ENCODE data around the gene SCG5.
"Not testable (repeated sequence)": the region's sequence is repeated elsewhere in the genome, so short reads cannot be mapped to it uniquely, and the experiment has no call there.

The SCG5 gene, protein sequence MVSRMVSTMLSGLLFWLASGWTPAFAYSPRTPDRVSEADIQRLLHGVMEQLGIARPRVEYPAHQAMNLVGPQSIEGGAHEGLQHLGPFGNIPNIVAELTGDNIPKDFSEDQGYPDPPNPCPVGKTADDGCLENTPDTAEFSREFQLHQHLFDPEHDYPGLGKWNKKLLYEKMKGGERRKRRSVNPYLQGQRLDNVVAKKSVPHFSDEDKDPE

DNA sequence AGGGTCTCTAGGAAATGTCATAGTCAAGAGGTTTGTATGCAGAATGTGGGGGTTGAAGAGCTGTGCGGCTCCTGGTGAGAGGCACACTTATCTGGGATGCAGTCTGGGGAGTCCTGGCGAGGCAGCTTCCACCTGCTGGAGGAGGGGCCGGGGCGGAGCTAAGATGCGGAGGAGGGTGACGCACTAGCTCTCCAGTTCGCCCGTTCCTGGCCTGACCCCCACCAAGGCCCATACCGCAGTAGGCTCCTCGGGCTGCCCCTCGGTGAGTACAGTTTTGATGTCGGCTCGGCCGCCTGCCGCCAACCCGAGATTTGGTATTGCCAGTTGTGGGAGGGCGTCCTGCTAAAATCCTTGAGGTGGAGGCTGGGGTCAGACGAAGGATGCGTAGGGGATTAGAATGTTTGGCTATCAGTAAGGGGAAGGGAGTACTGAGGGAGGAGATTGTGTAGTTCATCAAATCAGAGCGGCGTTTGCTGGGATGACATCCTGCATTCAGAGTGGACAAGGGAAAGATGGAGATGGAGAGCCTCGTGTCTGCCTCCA, at the start of gene SCG5:
TSS of gene SCG5 (plus strand) at position 194 of the 543 bp plus-strand sequence. CDS start 1,883 bp downstream, outside the sequence.
- DNase-seq (ENCODE audit: low read depth): no peak

DNA sequence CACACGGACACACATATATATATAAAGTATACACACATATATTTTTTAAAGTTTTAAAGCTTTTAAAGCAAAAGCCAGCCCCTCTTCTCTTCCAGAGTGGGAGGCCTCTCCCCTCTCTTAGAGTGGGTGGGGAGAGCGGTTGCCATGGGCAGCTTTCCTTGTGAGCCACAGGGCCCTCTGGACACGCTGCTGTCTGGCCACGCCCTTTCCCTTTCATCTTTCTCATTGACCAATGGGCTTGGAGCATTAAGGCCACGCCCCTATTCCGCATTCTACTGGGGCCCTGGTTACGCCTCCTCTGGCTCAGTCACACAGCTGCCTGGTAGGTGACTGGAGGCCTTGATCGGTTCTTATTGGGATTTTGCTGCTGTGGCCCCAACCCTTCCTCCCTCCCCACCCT, 48.4 kb upstream of the SCG5 start, which contains the start of gene GOLGA8N:
TSS of gene GOLGA8N (plus strand) at position 306 of the 400 bp plus-strand sequence.
- not testable (repeated sequence) for DNase-seq (ENCODE audit: low read depth)

DNA sequence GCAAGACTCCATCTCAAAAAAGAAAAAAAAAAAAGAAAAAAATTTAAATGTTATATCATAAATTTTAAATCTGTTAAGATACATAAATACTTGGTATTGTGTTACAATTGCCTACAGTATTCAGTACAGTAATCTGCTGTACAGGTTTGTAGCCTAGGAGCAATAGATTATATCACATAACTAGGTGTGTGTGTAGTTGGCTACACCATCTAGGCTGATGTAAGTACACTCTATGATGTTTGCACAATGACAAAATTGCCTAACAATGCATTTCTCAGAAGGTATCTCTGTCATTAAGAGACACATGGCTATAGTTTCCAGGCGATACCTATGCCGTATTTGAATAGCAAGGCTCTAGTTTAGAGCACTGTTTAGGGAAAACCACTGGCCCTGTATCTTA, 32.0 kb upstream of the SCG5 start:
- DNase-seq (ENCODE audit: low read depth): not testable (repeated sequence)

DNA sequence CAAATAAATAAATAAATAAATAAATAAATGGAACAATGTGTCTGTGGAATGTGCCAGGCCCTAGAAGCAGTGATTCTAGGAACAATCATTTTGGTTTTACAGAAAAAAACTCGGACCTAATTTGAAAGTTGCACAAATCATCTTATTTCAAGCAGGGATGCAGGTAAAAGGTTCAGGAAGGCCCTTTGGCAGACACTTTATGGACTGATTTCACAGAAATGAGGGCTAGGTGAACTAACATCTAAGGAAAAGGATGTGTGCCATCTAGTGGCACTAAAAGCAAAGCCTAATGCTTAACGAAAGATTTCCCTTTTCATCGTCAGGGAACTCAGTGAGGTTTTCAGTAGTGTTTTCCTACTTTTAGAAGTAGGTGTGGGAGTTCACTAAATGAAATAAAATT, 30.8 kb upstream of the SCG5 start:
- DNase-seq (ENCODE audit: low read depth): peak; percentile 9

DNA sequence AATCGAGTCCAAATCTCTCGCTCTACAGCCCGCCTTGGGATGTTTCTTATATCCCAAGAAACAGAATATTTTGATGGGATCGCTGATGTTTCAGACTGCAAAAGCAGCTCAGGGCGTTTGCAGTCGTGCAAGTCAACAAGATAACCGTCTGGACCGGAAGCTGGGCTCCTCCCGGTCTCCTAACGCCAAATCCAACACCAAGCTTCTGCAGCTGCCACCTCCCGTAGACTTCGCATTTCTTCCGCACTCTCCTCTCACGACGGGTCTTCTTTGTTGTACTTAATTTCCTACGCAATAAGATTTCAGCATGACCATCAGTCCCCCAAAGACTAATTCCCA, 26.8 kb upstream of the SCG5 start:
- DNase-seq (ENCODE audit: low read depth): not testable (repeated sequence)

DNA sequence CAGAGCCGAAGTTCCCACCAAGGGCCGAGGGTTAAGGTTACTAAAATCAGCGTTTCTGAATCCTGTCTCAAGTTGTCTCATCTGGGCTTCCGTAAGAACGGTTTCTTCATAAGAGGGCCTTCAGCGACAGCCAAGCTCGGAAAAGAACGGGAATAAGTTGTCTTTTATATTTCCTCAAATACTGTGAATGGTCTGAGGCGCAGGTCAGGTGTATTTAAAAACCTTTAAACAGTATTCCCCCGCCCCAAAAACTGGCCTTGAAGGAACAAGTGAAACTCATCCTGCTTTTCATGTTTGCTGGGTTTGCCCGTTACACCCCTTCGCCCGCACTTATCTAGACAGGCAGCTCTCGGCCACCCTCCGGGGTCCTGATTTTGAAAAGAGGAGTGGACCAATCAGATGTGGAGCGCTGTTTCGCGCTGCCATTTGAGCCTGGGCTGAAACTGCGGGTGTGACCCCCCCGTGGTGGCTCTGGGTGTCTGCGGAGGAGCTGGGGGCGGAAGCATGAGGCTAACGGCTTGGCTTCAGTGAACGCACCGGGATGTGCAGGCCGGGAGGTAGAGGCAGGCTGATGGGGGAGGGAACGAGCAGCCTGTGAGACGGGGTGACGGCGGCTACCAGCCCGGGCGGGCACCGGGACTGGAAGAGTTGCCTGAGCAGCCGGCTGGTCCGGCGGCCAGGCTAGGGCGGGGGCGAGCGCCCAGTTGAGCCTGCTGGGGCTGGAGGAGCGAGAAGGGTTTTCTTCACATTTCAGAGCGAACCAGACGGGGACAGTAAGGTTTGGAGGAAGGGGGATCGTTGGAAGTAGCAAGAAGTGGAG, 26.2 kb upstream of the SCG5 start, which contains the start of gene ARHGAP11A:
TSS of gene ARHGAP11A (plus strand) at position 454 of the 820 bp plus-strand sequence. CDS start 708 bp downstream, outside the sequence.
- DNase-seq (ENCODE audit: low read depth): peak; percentile 77

DNA sequence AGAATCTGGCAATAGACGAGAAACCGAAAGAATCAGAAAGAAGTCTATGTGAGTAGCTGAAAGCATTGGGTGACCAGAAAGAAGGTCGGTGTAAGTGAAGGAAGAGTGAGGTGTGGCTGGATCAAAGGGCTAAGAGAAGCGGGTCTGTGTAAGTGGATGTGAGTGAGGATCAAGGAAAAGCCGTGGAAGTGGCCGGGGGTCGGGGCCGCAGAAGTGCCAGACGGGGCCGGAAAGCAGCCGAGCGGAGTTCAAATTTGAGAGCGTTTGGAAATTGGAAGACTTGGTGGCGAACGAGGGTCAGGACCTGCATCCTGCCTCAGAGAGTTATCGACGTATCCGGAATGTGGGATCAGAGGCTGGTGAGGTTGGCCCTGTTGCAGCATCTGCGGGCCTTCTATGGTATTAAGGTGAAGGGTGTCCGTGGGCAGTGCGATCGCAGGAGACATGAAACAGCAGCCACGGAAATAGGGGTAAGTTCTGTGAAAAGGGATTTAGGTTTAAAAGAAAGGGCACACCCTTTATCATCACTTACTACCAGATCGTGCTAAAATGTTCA, 25.6 kb upstream of the SCG5 start:
- DNase-seq (ENCODE audit: low read depth): not testable (repeated sequence)

DNA sequence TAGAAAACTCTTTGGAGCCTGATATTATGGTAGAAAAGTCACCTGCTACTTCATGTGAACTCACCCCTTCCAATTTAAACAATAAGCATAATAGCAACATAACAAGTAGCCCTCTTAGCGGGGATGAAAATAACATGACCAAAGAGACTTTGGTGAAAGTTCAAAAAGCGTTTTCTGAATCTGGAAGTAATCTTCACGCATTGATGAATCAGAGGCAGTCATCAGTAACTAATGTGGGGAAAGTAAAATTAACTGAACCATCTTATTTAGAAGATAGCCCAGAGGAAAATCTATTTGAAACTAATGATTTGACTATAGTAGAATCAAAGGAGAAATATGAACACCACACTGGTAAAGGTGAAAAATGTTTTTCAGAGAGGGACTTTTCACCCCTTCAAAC, 5.1 kb upstream of the SCG5 start:
- DNase-seq (ENCODE audit: low read depth): no peak

DNA sequence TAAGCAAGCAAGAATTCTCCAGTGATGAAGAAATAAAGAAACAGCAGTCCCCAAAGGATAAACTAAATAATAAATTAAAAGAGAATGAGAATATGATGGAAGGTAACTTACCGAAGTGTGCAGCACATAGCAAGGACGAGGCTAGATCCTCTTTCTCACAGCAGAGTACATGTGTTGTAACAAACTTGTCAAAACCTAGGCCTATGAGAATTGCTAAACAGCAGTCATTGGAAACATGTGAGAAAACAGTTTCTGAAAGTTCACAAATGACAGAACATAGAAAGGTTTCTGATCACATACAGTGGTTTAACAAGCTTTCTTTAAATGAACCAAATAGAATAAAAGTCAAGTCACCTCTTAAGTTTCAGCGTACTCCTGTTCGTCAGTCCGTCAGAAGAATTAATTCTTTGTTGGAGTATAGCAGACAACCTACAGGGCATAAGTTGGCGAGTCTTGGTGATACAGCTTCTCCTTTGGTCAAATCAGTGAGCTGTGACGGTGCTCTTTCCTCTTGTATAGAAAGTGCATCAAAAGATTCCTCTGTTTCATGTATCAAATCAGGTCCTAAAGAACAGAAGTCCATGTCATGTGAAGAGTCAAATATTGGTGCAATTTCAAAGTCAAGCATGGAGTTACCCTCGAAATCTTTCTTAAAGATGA, 4.5 kb upstream of the SCG5 start:
- no peak for DNase-seq (ENCODE audit: low read depth)

DNA sequence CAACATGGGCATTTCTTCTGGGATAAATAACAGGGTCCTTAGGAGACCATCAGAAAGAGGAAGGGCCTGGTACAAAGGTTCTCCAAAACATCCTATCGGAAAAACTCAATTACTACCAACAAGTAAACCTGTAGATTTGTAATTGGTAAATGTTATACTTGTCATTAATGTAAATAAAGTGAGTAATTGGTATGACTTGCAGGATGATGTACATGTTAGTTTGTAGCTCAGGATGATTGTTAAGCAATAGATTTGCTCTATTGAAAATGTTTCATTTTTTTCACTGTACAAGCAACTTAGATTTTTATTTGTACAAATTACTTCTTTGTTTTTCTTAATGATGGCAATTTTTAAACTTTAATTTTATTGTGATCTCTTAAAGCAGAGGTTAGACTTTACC, 3.8 kb upstream of the SCG5 start:
- no peak for DNase-seq (ENCODE audit: low read depth)

DNA sequence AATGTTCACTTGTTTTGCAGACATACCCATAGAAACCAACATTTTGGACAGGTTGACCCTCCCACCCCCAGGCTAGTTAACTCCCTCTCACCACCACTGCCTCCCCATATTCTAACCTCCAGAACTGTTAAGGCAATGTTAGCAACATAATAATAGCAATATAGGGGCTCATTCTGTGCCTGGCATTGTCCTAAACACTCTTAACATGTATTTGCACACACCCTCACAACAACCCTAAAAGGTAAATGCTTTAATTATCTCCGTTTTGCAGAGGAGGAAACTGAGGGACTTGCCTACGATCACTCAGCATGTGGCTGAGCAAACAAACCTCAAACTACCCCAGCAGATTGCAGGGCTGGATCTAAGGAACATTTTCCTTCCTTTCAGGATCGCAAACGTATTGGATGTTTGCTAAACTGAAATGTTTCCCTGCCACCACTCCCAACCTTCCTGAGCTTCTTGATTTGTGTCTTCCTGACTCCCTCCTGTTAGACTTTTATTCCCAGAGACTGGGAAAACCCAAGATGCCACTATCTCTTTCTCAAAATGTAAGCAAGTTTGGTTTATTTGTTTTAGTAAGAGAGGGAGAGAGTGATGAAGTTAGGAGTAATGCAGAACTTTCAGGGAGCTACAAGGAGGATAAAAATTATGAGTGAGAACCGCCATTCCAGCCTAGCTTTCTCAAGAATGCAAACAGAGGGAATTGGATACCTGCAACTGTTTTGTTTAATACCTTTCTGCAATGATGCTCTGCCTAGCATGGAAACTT, 1.3 kb downstream of the SCG5 start:
- DNase-seq (ENCODE audit: low read depth): no peak

DNA sequence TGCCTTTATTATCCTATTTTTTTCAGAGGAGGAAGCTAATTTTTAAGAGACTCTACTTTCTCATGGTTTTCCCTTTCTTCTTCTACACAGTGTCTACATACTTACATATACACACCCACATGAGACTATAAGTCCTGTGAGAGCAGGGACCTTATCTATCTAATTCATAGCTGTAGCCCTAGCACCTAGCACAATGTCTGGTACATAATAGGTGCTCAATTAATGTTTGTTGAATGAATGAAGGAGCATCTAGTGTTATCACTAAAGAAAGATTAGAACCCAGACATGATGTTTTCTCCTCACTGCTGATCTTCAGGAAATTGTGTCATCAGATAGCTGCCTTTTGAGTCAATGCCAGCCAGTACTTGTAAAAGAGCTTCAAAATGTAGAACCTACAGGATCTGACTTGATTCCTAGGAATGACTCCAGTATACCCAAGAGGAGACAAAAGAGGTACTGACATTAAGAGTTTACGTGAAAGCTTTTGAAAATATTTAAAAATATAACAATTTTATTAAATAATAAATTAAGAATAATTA, 2.5 kb downstream of the SCG5 start:
- no peak for DNase-seq (ENCODE audit: low read depth)

DNA sequence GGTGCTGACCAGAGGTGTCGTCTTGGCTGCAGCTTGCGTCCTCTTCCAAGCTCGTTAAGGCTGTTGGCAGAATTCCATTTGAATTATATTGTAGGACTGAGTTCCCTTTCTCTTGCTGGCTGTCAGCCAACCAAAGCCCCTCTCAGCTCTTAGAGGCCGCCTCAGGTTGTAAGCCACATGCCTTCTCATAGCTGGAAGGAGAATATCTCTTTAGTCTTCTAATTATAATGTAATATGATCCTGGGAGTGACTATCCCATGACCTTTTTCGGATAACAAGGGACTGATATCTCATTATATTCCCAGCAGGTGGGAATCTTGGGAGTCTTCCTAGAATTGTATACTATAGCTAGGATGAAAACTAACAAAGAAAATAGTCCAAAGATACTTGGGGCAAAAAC, 4.8 kb downstream of the SCG5 start:
- no peak for DNase-seq (ENCODE audit: low read depth)

DNA sequence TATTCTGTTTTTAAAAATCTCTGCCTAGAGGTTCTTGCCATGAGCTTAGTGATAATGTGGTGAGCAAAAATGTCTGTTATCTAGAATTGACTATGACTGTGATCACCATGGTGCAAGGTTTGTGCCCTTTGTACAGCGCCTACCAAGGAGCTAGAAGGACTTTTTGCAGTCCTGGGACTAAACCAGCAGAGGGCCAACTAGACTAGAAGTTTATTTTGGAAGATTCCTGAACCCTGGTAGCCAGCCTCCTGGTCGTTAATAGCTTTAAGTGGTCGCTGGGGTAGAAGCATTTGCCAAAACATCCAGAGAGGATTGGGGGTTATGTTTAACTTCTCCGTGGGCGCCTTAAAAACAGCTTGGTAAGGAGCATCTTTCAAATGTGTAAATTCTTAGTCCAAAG, 7.8 kb downstream of the SCG5 start:
- no peak for DNase-seq (ENCODE audit: low read depth)

DNA sequence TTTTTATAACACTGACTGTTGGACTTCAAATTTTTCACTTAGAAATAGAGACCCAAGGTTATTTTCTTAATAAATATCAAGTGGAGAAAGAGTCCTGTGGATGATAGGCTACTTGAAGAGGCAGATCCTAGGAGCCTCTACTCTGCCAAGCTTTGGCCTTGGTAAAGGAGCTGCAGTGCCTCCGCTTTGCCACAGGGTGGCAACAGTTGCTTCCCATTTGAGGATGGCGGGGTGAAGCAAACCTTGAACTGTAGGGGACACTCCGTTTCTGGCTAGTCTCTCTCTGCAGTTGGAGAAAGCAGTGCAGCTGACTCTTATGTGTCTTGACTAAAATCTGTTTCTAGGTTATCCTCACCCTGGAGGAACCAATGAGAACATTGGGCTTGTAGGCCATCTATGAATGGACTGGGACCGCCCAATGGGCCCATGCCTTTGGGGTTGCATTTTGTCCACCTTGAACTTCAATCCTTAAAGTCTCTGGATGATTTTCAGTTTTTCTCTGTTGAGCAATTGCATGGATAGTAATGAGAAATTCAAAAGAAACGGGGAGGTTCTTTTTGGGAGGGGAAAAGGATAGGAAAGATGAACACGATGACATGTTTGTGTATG, 9.8 kb downstream of the SCG5 start:
- peak; percentile 60 for DNase-seq (ENCODE audit: low read depth)

DNA sequence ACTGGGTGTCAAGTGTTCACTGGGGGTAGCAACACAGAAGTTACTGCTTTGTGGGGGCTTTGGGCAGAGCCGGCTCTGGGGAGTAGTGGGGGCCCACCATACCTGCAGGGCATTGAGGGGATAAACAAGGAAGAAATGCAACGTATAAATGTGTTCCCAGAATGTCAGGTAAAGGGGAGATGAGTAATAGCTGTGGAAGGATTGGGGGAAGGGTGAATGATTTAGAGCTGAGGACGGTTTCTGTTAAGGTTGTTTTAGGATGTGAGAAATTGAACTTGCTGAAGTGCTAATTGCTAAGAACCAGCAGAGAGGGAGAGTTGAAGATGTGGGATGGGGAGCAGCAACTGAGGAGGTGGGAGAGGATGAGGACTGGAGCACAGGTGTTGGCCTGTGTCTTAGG, 10.7 kb downstream of the SCG5 start:
- no peak for DNase-seq (ENCODE audit: low read depth)

DNA sequence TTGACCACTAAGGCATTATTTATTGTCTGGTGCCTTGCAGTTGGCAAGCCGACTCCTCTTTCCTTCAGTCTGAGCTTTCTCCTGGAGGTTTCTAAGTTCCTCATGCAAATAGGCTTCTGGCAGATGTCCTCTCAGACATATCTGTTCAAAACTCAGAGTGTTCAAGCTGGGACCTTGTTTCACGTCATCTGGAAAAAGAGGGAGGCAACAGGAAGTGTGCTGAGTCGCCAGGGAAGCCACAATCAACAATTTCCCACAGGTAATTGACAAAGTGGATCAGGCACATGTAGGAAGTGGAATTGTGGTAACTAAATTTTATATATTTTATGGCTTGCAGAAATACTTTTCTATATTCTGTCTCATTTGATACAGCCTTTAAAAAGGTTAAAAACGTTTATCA, 14.6 kb downstream of the SCG5 start:
- DNase-seq (ENCODE audit: low read depth): no peak

DNA sequence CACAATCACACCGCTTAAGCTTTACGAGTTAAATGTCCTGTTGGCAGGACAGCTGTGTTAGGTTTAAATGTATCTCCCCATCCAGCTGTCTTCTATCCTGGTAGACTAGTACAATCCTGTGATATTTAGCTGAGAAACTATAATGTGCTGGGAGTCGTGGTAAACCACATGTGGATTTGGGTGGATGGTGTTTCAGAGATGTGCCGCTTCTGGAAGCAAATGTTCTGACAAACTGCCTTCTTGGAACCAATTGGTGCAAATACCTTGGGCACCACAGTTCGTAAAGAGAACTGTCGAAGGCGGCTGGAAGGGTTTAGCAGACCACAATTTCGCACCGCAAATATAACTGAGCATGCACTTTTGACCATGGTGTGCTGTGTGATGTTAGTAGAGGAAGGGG, 15.0 kb downstream of the SCG5 start:
- DNase-seq (ENCODE audit: low read depth): no peak

DNA sequence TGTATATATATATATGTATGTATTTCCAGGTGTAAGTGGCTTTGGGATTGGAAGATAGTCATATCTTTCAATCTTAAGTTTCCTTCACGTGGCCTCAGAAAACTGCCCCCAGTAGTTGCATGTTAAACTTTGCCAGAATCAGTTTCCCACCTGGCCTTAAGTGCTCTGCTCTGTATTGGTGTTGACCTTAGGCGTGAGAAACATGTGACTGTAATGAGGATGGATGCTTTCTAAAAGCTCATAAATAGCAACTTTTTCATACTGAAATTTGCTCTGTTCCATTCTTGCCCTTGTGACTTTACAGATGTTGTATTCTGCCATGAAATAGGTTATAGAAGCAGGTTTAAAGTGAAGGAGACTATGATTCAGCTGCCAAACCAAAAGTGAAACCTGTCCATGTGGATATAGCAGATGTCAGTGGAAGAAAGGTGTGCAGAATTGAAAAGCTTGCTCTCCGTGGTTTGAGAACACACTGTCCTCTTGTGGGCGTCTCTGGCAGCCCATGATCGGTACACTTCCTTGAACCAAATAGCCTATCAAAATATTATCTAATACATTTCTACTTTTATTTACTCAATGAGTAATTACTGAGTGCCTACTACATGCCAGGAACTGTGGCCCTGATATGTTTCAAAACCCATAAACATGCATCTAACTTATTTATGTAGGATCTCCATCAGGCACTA, 15.8 kb downstream of the SCG5 start:
- DNase-seq (ENCODE audit: low read depth): no peak

DNA sequence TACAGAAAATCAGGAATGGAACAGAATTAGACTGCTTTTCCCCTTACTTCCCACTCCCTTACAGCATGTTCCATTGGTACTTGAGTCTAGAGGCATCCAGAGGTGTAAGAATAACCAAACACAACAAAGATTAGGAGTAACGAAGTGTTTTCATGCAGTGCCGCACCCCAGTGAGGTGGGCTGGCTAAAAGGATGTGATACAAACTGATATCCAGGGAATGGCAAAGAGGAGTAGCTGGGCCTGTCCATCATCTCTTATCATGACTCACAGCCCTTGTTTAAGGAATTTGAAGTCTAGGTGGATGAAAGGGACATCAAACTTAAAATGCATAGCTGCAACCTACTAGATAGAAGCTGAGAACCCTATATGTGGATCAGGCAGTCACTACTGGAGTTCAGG, 16.4 kb downstream of the SCG5 start:
- no peak for DNase-seq (ENCODE audit: low read depth)
